Astrocyte (in vitro differentiated cells and primary cell): ENCODE data around the gene THSD7B.
"Not testable (repeated sequence)": the region's sequence is repeated elsewhere in the genome, so short reads cannot be mapped to it uniquely, and the experiment has no call there.

Experiments
- EZH2 ChIP-seq: IDR thresholded peaks from 2 replicates; pipeline ENCODE4 v1.6.1; 2012; ENCODE audit warnings: mild to moderate bottlenecking, low read length, inconsistent platforms; ENCODE audit not compliant: insufficient read depth
- TF ChIP-seq, protein P1 (sequence below): IDR thresholded peaks from 2 replicates; pipeline ENCODE4 v1.5.1; 2011; ENCODE audit warnings: low read depth, mild to moderate bottlenecking, inconsistent platforms, low read length, moderate library complexity; ENCODE audit not compliant: insufficient read depth

DNA sequence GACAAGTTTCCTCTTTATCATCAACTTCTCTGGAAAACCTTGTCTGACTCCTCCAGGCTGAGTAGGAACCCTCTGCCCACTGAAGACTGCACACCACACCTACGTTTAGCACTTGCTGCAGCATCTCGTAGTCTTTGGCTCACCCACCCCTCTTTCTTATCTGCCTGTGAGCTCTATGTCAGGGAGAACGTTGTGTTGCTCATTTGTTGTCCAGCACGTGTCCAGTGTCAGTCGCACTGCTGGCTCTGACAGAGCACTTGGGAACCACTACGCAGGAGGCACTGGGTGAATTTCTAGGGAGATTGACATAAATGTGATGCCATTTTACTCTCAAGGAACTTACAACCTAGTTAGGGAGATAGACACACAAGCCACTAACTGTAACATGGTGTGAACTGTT, 216.3 kb downstream of the THSD7B start:
- TF ChIP-seq, protein P1, sequence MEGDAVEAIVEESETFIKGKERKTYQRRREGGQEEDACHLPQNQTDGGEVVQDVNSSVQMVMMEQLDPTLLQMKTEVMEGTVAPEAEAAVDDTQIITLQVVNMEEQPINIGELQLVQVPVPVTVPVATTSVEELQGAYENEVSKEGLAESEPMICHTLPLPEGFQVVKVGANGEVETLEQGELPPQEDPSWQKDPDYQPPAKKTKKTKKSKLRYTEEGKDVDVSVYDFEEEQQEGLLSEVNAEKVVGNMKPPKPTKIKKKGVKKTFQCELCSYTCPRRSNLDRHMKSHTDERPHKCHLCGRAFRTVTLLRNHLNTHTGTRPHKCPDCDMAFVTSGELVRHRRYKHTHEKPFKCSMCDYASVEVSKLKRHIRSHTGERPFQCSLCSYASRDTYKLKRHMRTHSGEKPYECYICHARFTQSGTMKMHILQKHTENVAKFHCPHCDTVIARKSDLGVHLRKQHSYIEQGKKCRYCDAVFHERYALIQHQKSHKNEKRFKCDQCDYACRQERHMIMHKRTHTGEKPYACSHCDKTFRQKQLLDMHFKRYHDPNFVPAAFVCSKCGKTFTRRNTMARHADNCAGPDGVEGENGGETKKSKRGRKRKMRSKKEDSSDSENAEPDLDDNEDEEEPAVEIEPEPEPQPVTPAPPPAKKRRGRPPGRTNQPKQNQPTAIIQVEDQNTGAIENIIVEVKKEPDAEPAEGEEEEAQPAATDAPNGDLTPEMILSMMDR, result not testable (repeated sequence)
- TF ChIP-seq EZH2, result not testable (repeated sequence)
